HCT116 (cell line): ENCODE measurements around the gene MYO3B. TPM values are rescaled to one million over a fixed set of nuclear protein-coding genes. Genes with fewer than 3 reads are reported as not detected.

ENCODE experiments used
- ATAC-seq: fragments of 200-7000 bp; cut with Tn5 transposase; 2 replicates; pipeline ENCODE4 v1.9.1; 2020; ENCODE audit warnings: mild to moderate bottlenecking, moderate library complexity
- BruUV-seq: library from RNA; stranded (reverse); fragments of 400-500 nt; replicated peaks from 2 replicates; lab custom pipeline; 2021; lab: Mats Ljungman, UMichigan
- CTCF ChIA-PET: fragments of 300-600 bp; sonication (Branson Sonifier 250); formaldehyde crosslinking; loops from one replicate; lab custom pipeline; 2021; ENCODE audit warnings: antibody characterized with exemption; lab: Charles Lee
- POLR2A ChIA-PET: fragments of 300-600, 350-600 bp; sonication (Branson Sonifier 250); formaldehyde crosslinking; loops from one replicate; lab custom pipeline; 2021; ENCODE audit warnings: antibody characterized with exemption; lab: Charles Lee
- RAD21 ChIA-PET, 2 experiments: fragments of 300-600 bp; sonication (Branson Sonifier 250); formaldehyde crosslinking; loops; one replicate each; lab custom pipeline; 2023; ENCODE audit warnings: low total read pairs in 2 of 2; ENCODE audit not compliant: uncharacterized antibody in 2 of 2, unreplicated experiment in 2 of 2, low non-redundant PET in 1 of 2; lab: Charles Lee
- DNase-seq: peaks from one replicate; pipeline ENCODE4 v3.0.0-alpha.2; 2010; ENCODE audit warnings: low read depth, low spot score
- H2AFZ ChIP-seq: fragments of 200-600 bp; shearing (Covaris generic), sonication (generic); 2 replicates; pipeline ENCODE4 v1.6.1; 2017; ENCODE audit warnings: low read depth, mixed run types, mixed read lengths, antibody characterized with exemption, low read length; ENCODE audit not compliant: poor library complexity, severe bottlenecking
- H3K27ac ChIP-seq: 2 replicates; pipeline ENCODE4 v1.5.1; 2012; ENCODE audit warnings: low read depth, low read length
- H3K27me3 ChIP-seq: fragments of 200-600 bp; sonication (generic); 2 replicates; pipeline ENCODE4 v1.6.1; 2016; ENCODE audit warnings: mixed run types, low read length, mixed read lengths; ENCODE audit not compliant: insufficient read depth
- H3K36me3 ChIP-seq, 2 experiments: fragments of 200-500 bp in 1 of 2; fragments of 200-600 bp in 1 of 2; sonication (Bioruptor generic) in 1 of 2; sonication (generic) in 1 of 2; 2 replicates each; pipeline versions ENCODE4 v1.5.1 to v1.6.1; 2014 to 2016; ENCODE audit warnings: low read length in 2 of 2, inconsistent platforms in 1 of 2, mixed read lengths in 1 of 2, mixed run types in 1 of 2; ENCODE audit not compliant: insufficient read depth in 2 of 2, control insufficient read depth in 1 of 2
- H3K4me1 ChIP-seq, 2 experiments: fragments of 200-600 bp in 1 of 2; sonication (generic) in 1 of 2; 2 replicates each; pipeline versions ENCODE4 v1.5.1 to v1.6.1; 2012 to 2017; ENCODE audit warnings: low read length in 2 of 2, inconsistent platforms in 1 of 2, mild to moderate bottlenecking in 1 of 2, mixed read lengths in 1 of 2, mixed run types in 1 of 2, moderate library complexity in 1 of 2; ENCODE audit not compliant: insufficient read depth in 2 of 2, control insufficient read depth in 1 of 2
- H3K4me2 ChIP-seq: fragments of 200-600 bp; sonication (generic); 2 replicates; pipeline ENCODE4 v1.6.1; 2017; ENCODE audit warnings: mixed run types, low read length, mixed read lengths
- H3K4me3 ChIP-seq, 2 experiments: fragments of 200-600 bp in 1 of 2; sonication (generic) in 1 of 2; replicated peaks in 1 of 2; 2 replicates each; pipeline ENCODE4 v1.5.1; 2011 to 2016; ENCODE audit warnings: low read length in 2 of 2, control low read depth in 1 of 2, low read depth in 1 of 2, mild to moderate bottlenecking in 1 of 2, mixed read lengths in 1 of 2, mixed run types in 1 of 2
- H3K79me2 ChIP-seq: fragments of 200-600 bp; sonication (generic); 2 replicates; pipeline ENCODE4 v1.6.1; 2017; ENCODE audit warnings: mild to moderate bottlenecking, mixed run types, low read length, moderate library complexity, mixed read lengths; ENCODE audit not compliant: insufficient read depth
- H3K9ac ChIP-seq: fragments of 200-600 bp; sonication (generic); 2 replicates; pipeline ENCODE4 v1.6.1; 2016; ENCODE audit warnings: low read length, mixed read lengths
- H3K9me2 ChIP-seq: fragments of 200-600 bp; sonication (generic), shearing (Covaris generic); 2 replicates; pipeline ENCODE4 v1.6.1; 2017; ENCODE audit warnings: mixed run types, mild to moderate bottlenecking, moderate library complexity; ENCODE audit not compliant: insufficient read depth
- H3K9me3 ChIP-seq, 2 experiments: fragments of 200-500 bp in 1 of 2; fragments of 200-600 bp in 1 of 2; sonication (Bioruptor generic) in 1 of 2; sonication (generic) in 1 of 2; 2 replicates each; pipeline ENCODE4 v1.6.1; 2014 to 2017; ENCODE audit warnings: low read length in 2 of 2, mixed read lengths in 2 of 2, inconsistent platforms in 1 of 2, low read depth in 1 of 2, mild to moderate bottlenecking in 1 of 2, mixed run types in 1 of 2, moderate library complexity in 1 of 2; ENCODE audit not compliant: control insufficient read depth in 1 of 2, insufficient read depth in 1 of 2
- H4K20me1 ChIP-seq: fragments of 200-600 bp; sonication (generic), shearing (Covaris generic); 2 replicates; pipeline ENCODE4 v1.6.1; 2017; ENCODE audit warnings: mixed run types, mild to moderate bottlenecking, moderate library complexity; ENCODE audit not compliant: insufficient read depth
- CBX3 ChIP-seq: IDR thresholded peaks from 2 replicates; pipeline ENCODE4 v1.6.1; 2012; ENCODE audit warnings: low read depth
- CEBPB ChIP-seq: IDR thresholded peaks from 2 replicates; pipeline ENCODE4 v1.6.1; 2012; ENCODE audit warnings: low read depth
- ELF1 ChIP-seq: IDR thresholded peaks from 2 replicates; pipeline ENCODE4 v1.6.1; 2012; ENCODE audit warnings: low read depth, borderline replicate concordance
- EZH2phosphoT487 ChIP-seq: fragments of 200-600 bp; IDR thresholded peaks from 2 replicates; pipeline ENCODE4 v1.6.1; 2018; ENCODE audit warnings: antibody characterized with exemption, borderline replicate concordance
- FOSL1 ChIP-seq: IDR thresholded peaks from 2 replicates; pipeline ENCODE4 v1.6.1; 2012; ENCODE audit warnings: low read depth
- JUND ChIP-seq: IDR thresholded peaks from 2 replicates; pipeline ENCODE4 v1.6.1; 2012
- POLR2AphosphoS5 ChIP-seq: IDR thresholded peaks from 2 replicates; pipeline ENCODE4 v1.6.1; 2011; ENCODE audit warnings: mild to moderate bottlenecking, low read depth, low read length, moderate library complexity
- SIN3A ChIP-seq: IDR thresholded peaks from 2 replicates; pipeline ENCODE4 v1.6.1; 2012; ENCODE audit warnings: low read depth
- SP1 ChIP-seq: IDR thresholded peaks from 2 replicates; pipeline ENCODE4 v1.6.1; 2012; ENCODE audit warnings: low read depth
- TCF7L2 ChIP-seq: IDR thresholded peaks from 2 replicates; pipeline ENCODE4 v1.7.0; 2011; ENCODE audit warnings: borderline replicate concordance, inconsistent platforms; ENCODE audit not compliant: insufficient read depth, insufficient read length; ENCODE audit errors: extremely low read depth
- ZNF274 ChIP-seq: fragments of 200-500 bp; sonication (Bioruptor generic); IDR thresholded peaks from 2 replicates; pipeline ENCODE4 v1.6.1; 2014; ENCODE audit warnings: mild to moderate bottlenecking, low read depth, low read length, inconsistent platforms
- intact Hi-C: fragments of 100-400 bp; cut with micrococcal nuclease; formaldehyde crosslinking; loops from 2 replicates; pipeline ENCODE4 v1.10.0; 2022
- total RNA-seq: library from RNA; stranded (reverse); gene quantifications from one replicate; pipeline ENCODE4 v1.2.1, GENCODE V29; 2021; ENCODE audit not compliant: unreplicated experiment
- TF ChIP-seq, protein P1 (sequence below): IDR thresholded peaks from 2 replicates; pipeline ENCODE4 v1.6.1; 2012; ENCODE audit warnings: low read depth
- TF ChIP-seq, protein P2 (sequence below): IDR thresholded peaks from 2 replicates; pipeline ENCODE4 v1.6.1; 2012

Gene MYO3B
- total RNA-seq, 1 experiment from 2014 or later, result not detected

DNA sequence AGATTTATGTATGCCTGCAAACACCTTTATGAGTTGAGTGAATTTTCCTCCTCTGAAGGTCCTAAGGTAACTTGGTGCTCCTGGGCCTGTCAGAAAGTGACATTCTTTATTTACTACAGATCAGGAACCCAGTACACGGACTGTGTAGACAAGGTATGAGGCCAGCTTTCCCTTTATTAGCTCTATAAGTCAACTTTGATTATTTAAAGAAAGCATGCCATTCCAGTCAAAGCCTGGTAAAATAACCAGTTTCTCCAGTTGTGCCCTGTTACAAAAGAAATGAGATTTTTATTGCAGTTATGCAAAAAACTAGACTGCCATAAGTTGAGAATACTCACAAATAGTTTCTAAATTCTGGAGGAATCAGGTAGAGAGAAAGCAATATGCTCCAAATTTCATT lies 271.1 kb downstream of the MYO3B start:
- Histone ChIP-seq H3K4me2 (no peak overlapping the region), H3K9me2 (no peaks in the 10 kb centered on the region), H3K9ac (no peak overlapping the region), H3K9me3 (no peaks in the 10 kb centered on the region), H4K20me1 (no peaks in the 10 kb centered on the region), H3K79me2 (no peaks in the 10 kb centered on the region), H3K36me3 (no peaks in the 10 kb centered on the region), H3K4me1 (peaks cover 8 to 10% of the 10 kb centered on the region in 2 experiments; a peak in 2 of 4 replicates), H3K27ac (no peak overlapping the region)
- BruUV-seq, result no TSS peak
- no peak for DNase-seq
- ChIA-PET RAD21 (no interaction called here), CTCF (no interaction called here)
- ATAC-seq, result no peak
- intact Hi-C loops, result no loop called here
- TF ChIP-seq, protein P1, sequence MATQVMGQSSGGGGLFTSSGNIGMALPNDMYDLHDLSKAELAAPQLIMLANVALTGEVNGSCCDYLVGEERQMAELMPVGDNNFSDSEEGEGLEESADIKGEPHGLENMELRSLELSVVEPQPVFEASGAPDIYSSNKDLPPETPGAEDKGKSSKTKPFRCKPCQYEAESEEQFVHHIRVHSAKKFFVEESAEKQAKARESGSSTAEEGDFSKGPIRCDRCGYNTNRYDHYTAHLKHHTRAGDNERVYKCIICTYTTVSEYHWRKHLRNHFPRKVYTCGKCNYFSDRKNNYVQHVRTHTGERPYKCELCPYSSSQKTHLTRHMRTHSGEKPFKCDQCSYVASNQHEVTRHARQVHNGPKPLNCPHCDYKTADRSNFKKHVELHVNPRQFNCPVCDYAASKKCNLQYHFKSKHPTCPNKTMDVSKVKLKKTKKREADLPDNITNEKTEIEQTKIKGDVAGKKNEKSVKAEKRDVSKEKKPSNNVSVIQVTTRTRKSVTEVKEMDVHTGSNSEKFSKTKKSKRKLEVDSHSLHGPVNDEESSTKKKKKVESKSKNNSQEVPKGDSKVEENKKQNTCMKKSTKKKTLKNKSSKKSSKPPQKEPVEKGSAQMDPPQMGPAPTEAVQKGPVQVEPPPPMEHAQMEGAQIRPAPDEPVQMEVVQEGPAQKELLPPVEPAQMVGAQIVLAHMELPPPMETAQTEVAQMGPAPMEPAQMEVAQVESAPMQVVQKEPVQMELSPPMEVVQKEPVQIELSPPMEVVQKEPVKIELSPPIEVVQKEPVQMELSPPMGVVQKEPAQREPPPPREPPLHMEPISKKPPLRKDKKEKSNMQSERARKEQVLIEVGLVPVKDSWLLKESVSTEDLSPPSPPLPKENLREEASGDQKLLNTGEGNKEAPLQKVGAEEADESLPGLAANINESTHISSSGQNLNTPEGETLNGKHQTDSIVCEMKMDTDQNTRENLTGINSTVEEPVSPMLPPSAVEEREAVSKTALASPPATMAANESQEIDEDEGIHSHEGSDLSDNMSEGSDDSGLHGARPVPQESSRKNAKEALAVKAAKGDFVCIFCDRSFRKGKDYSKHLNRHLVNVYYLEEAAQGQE, result no peak
- no peak for TF ChIP-seq SIN3A
- no peak for TF ChIP-seq JUND
- TF ChIP-seq ZNF274, result no peak
- TF ChIP-seq TCF7L2, result no peak
- TF ChIP-seq POLR2AphosphoS5, result no peak
- no peak for TF ChIP-seq EZH2phosphoT487
- no peak for TF ChIP-seq SP1
- no peak for TF ChIP-seq ELF1
- no peak for TF ChIP-seq CBX3
- TF ChIP-seq FOSL1, result no peak
- TF ChIP-seq, protein P2, sequence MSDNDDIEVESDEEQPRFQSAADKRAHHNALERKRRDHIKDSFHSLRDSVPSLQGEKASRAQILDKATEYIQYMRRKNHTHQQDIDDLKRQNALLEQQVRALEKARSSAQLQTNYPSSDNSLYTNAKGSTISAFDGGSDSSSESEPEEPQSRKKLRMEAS, result no peak
- TF ChIP-seq CEBPB, result no peak
- TF ChIP-seq, all 23 proteins: peak for 0
- no peak overlapping the region for H3K4me3 ChIP-seq
- no peak overlapping the region for H2AFZ ChIP-seq
- POLR2A ChIA-PET, result no interaction called here
- no peaks in the 10 kb centered on the region for H3K27me3 ChIP-seq
